22Rv1 (cell line): ENCODE measurements around the gene UGT1A8.
"Not testable (repeated sequence)": the region's sequence is repeated elsewhere in the genome, so short reads cannot be mapped to it uniquely, and the experiment has no call there.

ENCODE experiments used
- CTCF ChIP-seq: fragments of 450-650 bp; IDR thresholded peaks from 2 replicates; pipeline ENCODE4 v1.5.1; 2017; ENCODE audit warnings: mild to moderate bottlenecking
- ZFX ChIP-seq: fragments of 450-650 bp; IDR thresholded peaks from 2 replicates; pipeline ENCODE4 v1.6.1; 2017; ENCODE audit warnings: antibody characterized with exemption, borderline replicate concordance

GRCh38 chr2:233636306-233636705 is 18.9 kb downstream of the UGT1A8 start, which contains the start of gene UGT1A10:
- TF ChIP-seq CTCF, ZFX: not testable (repeated sequence)
